HepG2 (cell line): ENCODE results near the gene PLIN3. TPM values are rescaled to one million over a fixed set of nuclear protein-coding genes. Genes with fewer than 3 reads are reported as not detected.

Experiments
- CHD2 ChIP-seq: IDR thresholded peaks from 2 replicates; pipeline ENCODE4 v1.6.1; 2011; ENCODE audit warnings: low read depth, low read length, improper control_type of control experiment
- E2F1 ChIP-seq: sonication (generic); formaldehyde crosslinking; IDR thresholded peaks from 2 replicates; pipeline ENCODE4 v1.5.0; 2020; ENCODE audit warnings: missing genetic modification reagents
- FOXK2 ChIP-seq: fragments of 450-650 bp; IDR thresholded peaks from 2 replicates; pipeline ENCODE4 v1.6.1; 2016
- FOXP1 ChIP-seq, 2 experiments: fragments of 450-650 bp in 1 of 2; IDR thresholded peaks; 2 replicates each; pipeline ENCODE4 v1.6.1; 2017 to 2018; ENCODE audit warnings: antibody characterized with exemption in 1 of 2
- HDAC6 ChIP-seq: fragments of 200-600 bp; sonication (generic); IDR thresholded peaks from 2 replicates; pipeline ENCODE4 v1.7.0; 2017; ENCODE audit warnings: mild to moderate bottlenecking, antibody characterized with exemption, low read length, low read depth
- MBD4 ChIP-seq: IDR thresholded peaks from 2 replicates; pipeline ENCODE4 v1.6.1; 2012; ENCODE audit warnings: low read length, inconsistent platforms, borderline replicate concordance
- MED8 ChIP-seq: sonication (generic); formaldehyde crosslinking; IDR thresholded peaks from 2 replicates; pipeline ENCODE4 v1.8.1; 2023; ENCODE audit warnings: mild to moderate bottlenecking, missing genetic modification reagents; ENCODE audit not compliant: insufficient replicate concordance
- NCOR1 ChIP-seq: fragments of 200-600 bp; sonication (generic); IDR thresholded peaks from 2 replicates; pipeline ENCODE4 v1.7.0; 2017; ENCODE audit warnings: antibody characterized with exemption, low read length, borderline replicate concordance
- PITX1 ChIP-seq: sonication (generic); formaldehyde crosslinking; IDR thresholded peaks from 2 replicates; pipeline ENCODE4 v1.5.1; 2020; ENCODE audit warnings: mild to moderate bottlenecking, missing genetic modification reagents
- SALL1 ChIP-seq: sonication (generic); formaldehyde crosslinking; IDR thresholded peaks from 2 replicates; pipeline ENCODE4 v1.8.0; 2022; ENCODE audit warnings: mild to moderate bottlenecking, missing genetic modification reagents
- SPEN ChIP-seq: sonication (generic); formaldehyde crosslinking; IDR thresholded peaks from 2 replicates; pipeline ENCODE4 v1.5.1; 2020; ENCODE audit warnings: low read depth, mild to moderate bottlenecking, missing genetic modification reagents
- SRF ChIP-seq: IDR thresholded peaks from 2 replicates; pipeline ENCODE4 v1.6.1; 2011; ENCODE audit warnings: mild to moderate bottlenecking, low read depth, low read length, moderate library complexity
- YEATS2 ChIP-seq: sonication (generic); formaldehyde crosslinking; IDR thresholded peaks from 2 replicates; pipeline ENCODE4 v1.4.0; 2020; ENCODE audit warnings: missing genetic modification reagents, borderline replicate concordance
- ZNF10 ChIP-seq: sonication (generic); formaldehyde crosslinking; IDR thresholded peaks from 2 replicates; pipeline ENCODE4 v1.4.0; 2020; ENCODE audit warnings: mild to moderate bottlenecking, low read depth, missing genetic modification reagents, borderline replicate concordance
- ZNF276 ChIP-seq: sonication (generic); formaldehyde crosslinking; IDR thresholded peaks from 2 replicates; pipeline ENCODE4 v1.4.0; 2020; ENCODE audit warnings: mild to moderate bottlenecking, low read depth, missing genetic modification reagents
- ZNF296 ChIP-seq: sonication (generic); formaldehyde crosslinking; conservative IDR thresholded peaks from 2 replicates; pipeline ENCODE4 v1.5.0; 2020; ENCODE audit warnings: mild to moderate bottlenecking, missing genetic modification reagents
- ZNF326 ChIP-seq: sonication (generic); formaldehyde crosslinking; IDR thresholded peaks from 2 replicates; pipeline ENCODE4 v1.4.0; 2020; ENCODE audit warnings: missing genetic modification reagents, borderline replicate concordance
- ZNF335 ChIP-seq: sonication (generic); formaldehyde crosslinking; IDR thresholded peaks from 2 replicates; pipeline ENCODE4 v1.4.0; 2020; ENCODE audit warnings: missing genetic modification reagents
- ZNF589 ChIP-seq: sonication (generic); formaldehyde crosslinking; conservative IDR thresholded peaks from 2 replicates; pipeline ENCODE4 v1.8.0; 2022; ENCODE audit warnings: mild to moderate bottlenecking, moderate library complexity, missing genetic modification reagents
- ZNF609 ChIP-seq: sonication (generic); formaldehyde crosslinking; IDR thresholded peaks from 2 replicates; pipeline ENCODE4 v1.4.0; 2020; ENCODE audit warnings: mild to moderate bottlenecking, missing genetic modification reagents, borderline replicate concordance
- ZNF713 ChIP-seq: sonication (generic); formaldehyde crosslinking; IDR thresholded peaks from 2 replicates; pipeline ENCODE4 v1.4.0; 2020; ENCODE audit warnings: mild to moderate bottlenecking, missing genetic modification reagents
- ZNF781 ChIP-seq: sonication (generic); formaldehyde crosslinking; IDR thresholded peaks from 2 replicates; pipeline ENCODE4 v1.5.1; 2020; ENCODE audit warnings: borderline replicate concordance, mild to moderate bottlenecking, missing genetic modification reagents; ENCODE audit errors: not compliant biosample characterization
- ZNF839 ChIP-seq: sonication (generic); formaldehyde crosslinking; IDR thresholded peaks from 2 replicates; pipeline ENCODE4 v1.4.0; 2020; ENCODE audit warnings: missing genetic modification reagents, mild to moderate bottlenecking, borderline replicate concordance
- polyA plus RNA-seq, 8 experiments: library from polyadenylated mRNA; depleted of rRNA in 3 of 8; stranded (reverse) in 7 of 8; unstranded in 1 of 8; fragments of >200 nt; fragmentation: Illumina TruSeq in 4 of 8; extraction: Trizol in 4 of 8; gene quantifications; 2 replicates each; pipeline versions ENCODE4 v1.2.1 to v1.2.3, GENCODE V29; 2011 to 2016; ENCODE audit warnings: low read depth in 4 of 8, missing spikeins in 1 of 8, mixed read lengths in 1 of 8; ENCODE audit not compliant: insufficient read depth in 1 of 8
- total RNA-seq, 5 experiments: library from RNA; depleted of rRNA; stranded (reverse); fragments of >200 nt; fragmentation: Illumina TruSeq; extraction: Trizol; gene quantifications; 2 replicates each; pipeline ENCODE4 v1.2.3, GENCODE V29; 2016; ENCODE audit warnings: low read depth in 1 of 5

The PLIN3 gene
- total and polyA plus RNA-seq, 2 of the 13 experiments (the other 11 are each of a cell fraction or from before 2014, with no cell fraction given): 49.3 to 57.9 TPM

GRCh38 chr19:4815426-4816201, 51.9 kb downstream of the PLIN3 start (continued):
- TF ChIP-seq ZNF10 (CRISPR knock-in tag) (no peak), MED8 (CRISPR knock-in tag) (no peak), ZNF276 (CRISPR knock-in tag) (0 out of 2 replicates have a peak, but pooled peaks have one; percentile 23), SALL1 (CRISPR knock-in tag) (peak; percentile 75; the same call in 1 of the 2 replicates), ZNF589 (no peak), ZNF335 (no peak), FOXK2 (no peak), E2F1 (CRISPR knock-in tag) (no peak), ZNF609 (CRISPR knock-in tag) (no peak), ZNF296 (CRISPR knock-in tag) (no peak), YEATS2 (CRISPR knock-in tag) (peak; percentile 55; the same call in 1 of the 2 replicates), NCOR1 (no peak), SRF (peak; percentile 91), ZNF839 (CRISPR knock-in tag) (peak; percentile 60; the same call in 1 of the 2 replicates), CHD2 (no peak), FOXP1 (IDR thresholded peaks at IDR 0.05) (no peak), FOXP1 (CRISPR knock-in tag; IDR thresholded peaks at IDR 0.05) (no peak), ZNF326 (CRISPR knock-in tag) (no peak), HDAC6 (no peak), SPEN (CRISPR knock-in tag) (0 out of 2 replicates have a peak, but pooled peaks have one; percentile 15), ZNF713 (no peak), ZNF781 (CRISPR knock-in tag) (no peak), MBD4 (no peak), PITX1 (no peak)
